GM12878 (cell line): ENCODE measurements around the gene ATP8A1. TPM values are rescaled to one million over a fixed set of nuclear protein-coding genes. Genes with fewer than 3 reads are reported as not detected.

Experiments
- CREM ChIP-seq: IDR thresholded peaks from 2 replicates; pipeline ENCODE4 v1.6.1; 2014; ENCODE audit warnings: antibody characterized with exemption, low read depth
- ETV6 ChIP-seq, 2 experiments: fragments of 450-650 bp in 1 of 2; IDR thresholded peaks in 1 of 2; conservative IDR thresholded peaks in 1 of 2; 2 replicates each; pipeline ENCODE4 v1.6.1; 2014; ENCODE audit warnings: antibody characterized with exemption in 1 of 2, borderline replicate concordance in 1 of 2, low read depth in 1 of 2, mild to moderate bottlenecking in 1 of 2, moderate library complexity in 1 of 2
- FOS ChIP-seq: IDR thresholded peaks from 3 replicates; pipeline ENCODE4 v1.6.1; 2011; ENCODE audit warnings: borderline replicate concordance; ENCODE audit not compliant: insufficient read length; ENCODE audit errors: extremely low read depth
- JUND ChIP-seq: IDR thresholded peaks from 2 replicates; pipeline ENCODE4 v1.6.1; 2012; ENCODE audit warnings: low read depth, mild to moderate bottlenecking, low read length, improper control_type of control experiment, moderate library complexity
- LARP7 ChIP-seq: fragments of 450-650 bp; IDR thresholded peaks from 2 replicates; pipeline ENCODE4 v1.6.1; 2017; ENCODE audit warnings: mild to moderate bottlenecking
- MTA2 ChIP-seq: fragments of 450-650 bp; IDR thresholded peaks from 2 replicates; pipeline ENCODE4 v1.6.1; 2016; ENCODE audit warnings: low read depth, mild to moderate bottlenecking, moderate library complexity
- MYB ChIP-seq: fragments of 150-350 bp; IDR thresholded peaks from 2 replicates; pipeline ENCODE4 v1.6.1; 2014; ENCODE audit warnings: mild to moderate bottlenecking, low read depth, low read length, borderline replicate concordance
- NBN ChIP-seq: fragments of 450-650 bp; IDR thresholded peaks from 2 replicates; pipeline ENCODE4 v1.6.1; 2016
- NFYA ChIP-seq: IDR thresholded peaks from 2 replicates; pipeline ENCODE4 v1.6.1; 2011; ENCODE audit warnings: low read depth, mild to moderate bottlenecking, low read length, improper control_type of control experiment, borderline replicate concordance
- RUNX3 ChIP-seq: IDR thresholded peaks from 2 replicates; pipeline ENCODE4 v1.6.1; 2012; ENCODE audit warnings: low read length, inconsistent platforms
- SMC3 ChIP-seq: IDR thresholded peaks from 2 replicates; pipeline ENCODE4 v1.6.1; 2011; ENCODE audit warnings: low read length, improper control_type of control experiment, borderline replicate concordance
- SPI1 ChIP-seq: IDR thresholded peaks from 2 replicates; pipeline ENCODE4 v1.6.1; 2011; ENCODE audit warnings: low read depth, mild to moderate bottlenecking, low read length, moderate library complexity, borderline replicate concordance; ENCODE audit not compliant: insufficient read depth
- SREBF1 ChIP-seq: IDR thresholded peaks from 2 replicates; pipeline ENCODE4 v1.6.1; 2012; ENCODE audit warnings: mild to moderate bottlenecking, low read length
- TCF3 ChIP-seq: IDR thresholded peaks from 2 replicates; pipeline ENCODE4 v1.6.1; 2012; ENCODE audit warnings: low read depth, mild to moderate bottlenecking, low read length, borderline replicate concordance; ENCODE audit not compliant: insufficient read depth
- ZNF217 ChIP-seq: fragments of 450-650 bp; IDR thresholded peaks from 2 replicates; pipeline ENCODE4 v1.6.1; 2017; ENCODE audit warnings: antibody characterized with exemption, mild to moderate bottlenecking
- polyA plus RNA-seq, 11 experiments: library from polyadenylated mRNA; depleted of rRNA in 4 of 11; unstranded in 6 of 11; stranded (reverse) in 5 of 11; fragments of >200 nt; fragmentation: Nextera tagmentation in 4 of 11; fragmentation: Illumina TruSeq in 1 of 11; extraction: Ambion mirVana in 4 of 11; extraction: Trizol in 1 of 11; gene quantifications; 1 replicate in 1 of 11; 2 replicates in 10 of 11; pipeline versions ENCODE4 v1.2.1 to v1.2.3, GENCODE V29; 2011 to 2016; ENCODE audit warnings: inconsistent platforms in 2 of 11, missing spikeins in 2 of 11, low read depth in 1 of 11
- total RNA-seq, 4 experiments: library from RNA; depleted of rRNA in 3 of 4; stranded (reverse); fragments of >200 nt in 3 of 4; fragmentation: Illumina TruSeq in 1 of 4; extraction: Trizol in 1 of 4; gene quantifications; 2 replicates each; pipeline versions ENCODE4 v1.2.1 to v1.2.3, GENCODE V29; 2013 to 2021
- TF ChIP-seq, protein P1 (sequence below): IDR thresholded peaks from 2 replicates; pipeline ENCODE4 v1.6.1; 2011; ENCODE audit warnings: low read depth, low read length, improper control_type of control experiment, borderline replicate concordance
- TF ChIP-seq, protein P2 (sequence below): IDR thresholded peaks from 2 replicates; pipeline ENCODE4 v1.6.1; 2012; ENCODE audit warnings: low read depth, low read length, improper control_type of control experiment
- TF ChIP-seq, protein P3 (sequence below): IDR thresholded peaks from 2 replicates; pipeline ENCODE4 v1.6.1; 2011; ENCODE audit warnings: borderline replicate concordance, low read depth, mild to moderate bottlenecking, moderate library complexity, mixed read lengths, low read length; ENCODE audit not compliant: insufficient read depth; ENCODE audit errors: extremely low read length
- TF ChIP-seq, protein P4 (sequence below): fragments of 450-650 bp; IDR thresholded peaks from 2 replicates; pipeline ENCODE4 v1.6.1; 2017; ENCODE audit warnings: mild to moderate bottlenecking
- TF ChIP-seq, protein P5 (sequence below): IDR thresholded peaks from 2 replicates; pipeline ENCODE4 v1.6.1; 2012; ENCODE audit warnings: low read length, inconsistent platforms
- TF ChIP-seq, protein P6 (sequence below): fragments of 450-650 bp; IDR thresholded peaks from 2 replicates; pipeline ENCODE4 v1.6.1; 2017; ENCODE audit warnings: low read depth, mild to moderate bottlenecking, moderate library complexity

The ATP8A1 gene
- total and polyA plus RNA-seq, 10 of the 15 experiments (the other 5 are each of a cell fraction or from before 2014, with no cell fraction given) = 9.0 to 116 (median 37.3) TPM

DNA sequence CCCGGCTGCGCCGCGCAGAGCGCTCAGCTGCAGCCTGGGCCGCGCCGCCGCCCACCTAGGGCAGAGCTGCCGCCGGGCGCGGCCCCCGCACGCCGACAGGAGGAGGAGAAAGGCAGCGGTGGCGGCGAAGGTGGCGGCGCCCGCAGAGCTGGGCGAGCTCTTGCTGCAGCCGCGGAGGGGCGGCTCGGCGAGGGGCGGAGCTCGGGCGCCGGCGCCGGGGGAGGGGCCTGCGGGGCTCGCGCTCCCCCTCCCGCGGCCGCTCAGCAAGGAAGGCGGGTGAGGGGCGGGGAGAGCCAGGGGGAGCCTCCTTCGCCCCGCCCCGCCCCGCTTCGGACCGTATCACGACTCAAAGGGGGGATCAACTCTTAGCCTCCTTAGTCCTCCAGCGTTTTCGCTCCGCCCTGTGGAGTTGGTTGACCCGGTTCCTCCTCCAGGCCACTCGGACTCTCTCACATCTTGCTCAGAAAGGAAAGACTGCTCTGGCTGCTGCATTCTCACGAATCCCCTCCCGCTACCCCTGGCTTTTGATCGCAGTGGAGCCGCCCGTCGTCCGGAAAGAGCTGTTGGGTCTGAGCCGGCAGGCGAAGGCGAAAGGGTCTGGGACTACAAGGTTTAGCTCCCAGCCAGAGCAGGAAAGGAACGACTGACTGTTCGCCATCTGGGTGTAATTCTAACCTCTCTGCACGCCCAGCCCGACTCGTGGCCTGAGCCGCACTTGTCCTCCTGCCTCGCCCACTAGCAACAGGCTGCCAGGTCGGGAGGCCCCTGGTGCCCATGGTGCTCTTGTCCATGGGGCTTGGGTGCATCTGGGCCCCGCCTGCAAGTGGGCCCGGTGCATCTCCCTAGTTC is at the start of gene ATP8A1 (continued):
- TF ChIP-seq, protein P1, sequence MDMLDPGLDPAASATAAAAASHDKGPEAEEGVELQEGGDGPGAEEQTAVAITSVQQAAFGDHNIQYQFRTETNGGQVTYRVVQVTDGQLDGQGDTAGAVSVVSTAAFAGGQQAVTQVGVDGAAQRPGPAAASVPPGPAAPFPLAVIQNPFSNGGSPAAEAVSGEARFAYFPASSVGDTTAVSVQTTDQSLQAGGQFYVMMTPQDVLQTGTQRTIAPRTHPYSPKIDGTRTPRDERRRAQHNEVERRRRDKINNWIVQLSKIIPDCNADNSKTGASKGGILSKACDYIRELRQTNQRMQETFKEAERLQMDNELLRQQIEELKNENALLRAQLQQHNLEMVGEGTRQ = no peak
- no peak for TF ChIP-seq ETV6 (conservative IDR thresholded peaks at IDR 0.05 in 1 of 2, IDR thresholded peaks at IDR 0.05 in 1 of 2; ENCODE audit: borderline replicate concordance in 1 of 2, low read depth in 1 of 2)
- peak; percentile 36; the same call in 1 of the 2 replicates for TF ChIP-seq RUNX3
- TF ChIP-seq NBN = peak; percentile 97
- TF ChIP-seq FOS = no peak
- TF ChIP-seq NFYA = no peak
- no peak for TF ChIP-seq CREM
- TF ChIP-seq, protein P2, sequence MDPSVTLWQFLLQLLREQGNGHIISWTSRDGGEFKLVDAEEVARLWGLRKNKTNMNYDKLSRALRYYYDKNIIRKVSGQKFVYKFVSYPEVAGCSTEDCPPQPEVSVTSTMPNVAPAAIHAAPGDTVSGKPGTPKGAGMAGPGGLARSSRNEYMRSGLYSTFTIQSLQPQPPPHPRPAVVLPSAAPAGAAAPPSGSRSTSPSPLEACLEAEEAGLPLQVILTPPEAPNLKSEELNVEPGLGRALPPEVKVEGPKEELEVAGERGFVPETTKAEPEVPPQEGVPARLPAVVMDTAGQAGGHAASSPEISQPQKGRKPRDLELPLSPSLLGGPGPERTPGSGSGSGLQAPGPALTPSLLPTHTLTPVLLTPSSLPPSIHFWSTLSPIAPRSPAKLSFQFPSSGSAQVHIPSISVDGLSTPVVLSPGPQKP = no peak
- no peak for TF ChIP-seq SPI1
- TF ChIP-seq MYB = peak; percentile 12; the same call in 1 of the 2 replicates
- TF ChIP-seq, protein P3, sequence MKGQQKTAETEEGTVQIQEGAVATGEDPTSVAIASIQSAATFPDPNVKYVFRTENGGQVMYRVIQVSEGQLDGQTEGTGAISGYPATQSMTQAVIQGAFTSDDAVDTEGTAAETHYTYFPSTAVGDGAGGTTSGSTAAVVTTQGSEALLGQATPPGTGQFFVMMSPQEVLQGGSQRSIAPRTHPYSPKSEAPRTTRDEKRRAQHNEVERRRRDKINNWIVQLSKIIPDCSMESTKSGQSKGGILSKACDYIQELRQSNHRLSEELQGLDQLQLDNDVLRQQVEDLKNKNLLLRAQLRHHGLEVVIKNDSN = no peak
- TF ChIP-seq, protein P4, sequence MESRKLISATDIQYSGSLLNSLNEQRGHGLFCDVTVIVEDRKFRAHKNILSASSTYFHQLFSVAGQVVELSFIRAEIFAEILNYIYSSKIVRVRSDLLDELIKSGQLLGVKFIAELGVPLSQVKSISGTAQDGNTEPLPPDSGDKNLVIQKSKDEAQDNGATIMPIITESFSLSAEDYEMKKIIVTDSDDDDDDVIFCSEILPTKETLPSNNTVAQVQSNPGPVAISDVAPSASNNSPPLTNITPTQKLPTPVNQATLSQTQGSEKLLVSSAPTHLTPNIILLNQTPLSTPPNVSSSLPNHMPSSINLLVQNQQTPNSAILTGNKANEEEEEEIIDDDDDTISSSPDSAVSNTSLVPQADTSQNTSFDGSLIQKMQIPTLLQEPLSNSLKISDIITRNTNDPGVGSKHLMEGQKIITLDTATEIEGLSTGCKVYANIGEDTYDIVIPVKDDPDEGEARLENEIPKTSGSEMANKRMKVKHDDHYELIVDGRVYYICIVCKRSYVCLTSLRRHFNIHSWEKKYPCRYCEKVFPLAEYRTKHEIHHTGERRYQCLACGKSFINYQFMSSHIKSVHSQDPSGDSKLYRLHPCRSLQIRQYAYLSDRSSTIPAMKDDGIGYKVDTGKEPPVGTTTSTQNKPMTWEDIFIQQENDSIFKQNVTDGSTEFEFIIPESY = no peak
- peak; percentile 57; the same call in 1 of the 2 replicates for TF ChIP-seq MTA2
- TF ChIP-seq, protein P5, sequence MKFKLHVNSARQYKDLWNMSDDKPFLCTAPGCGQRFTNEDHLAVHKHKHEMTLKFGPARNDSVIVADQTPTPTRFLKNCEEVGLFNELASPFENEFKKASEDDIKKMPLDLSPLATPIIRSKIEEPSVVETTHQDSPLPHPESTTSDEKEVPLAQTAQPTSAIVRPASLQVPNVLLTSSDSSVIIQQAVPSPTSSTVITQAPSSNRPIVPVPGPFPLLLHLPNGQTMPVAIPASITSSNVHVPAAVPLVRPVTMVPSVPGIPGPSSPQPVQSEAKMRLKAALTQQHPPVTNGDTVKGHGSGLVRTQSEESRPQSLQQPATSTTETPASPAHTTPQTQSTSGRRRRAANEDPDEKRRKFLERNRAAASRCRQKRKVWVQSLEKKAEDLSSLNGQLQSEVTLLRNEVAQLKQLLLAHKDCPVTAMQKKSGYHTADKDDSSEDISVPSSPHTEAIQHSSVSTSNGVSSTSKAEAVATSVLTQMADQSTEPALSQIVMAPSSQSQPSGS = no peak
- 0 out of 2 replicates have a peak, but pooled peaks have one; percentile 2 for TF ChIP-seq SMC3
- TF ChIP-seq LARP7 = peak; percentile 89
- TF ChIP-seq, protein P6, sequence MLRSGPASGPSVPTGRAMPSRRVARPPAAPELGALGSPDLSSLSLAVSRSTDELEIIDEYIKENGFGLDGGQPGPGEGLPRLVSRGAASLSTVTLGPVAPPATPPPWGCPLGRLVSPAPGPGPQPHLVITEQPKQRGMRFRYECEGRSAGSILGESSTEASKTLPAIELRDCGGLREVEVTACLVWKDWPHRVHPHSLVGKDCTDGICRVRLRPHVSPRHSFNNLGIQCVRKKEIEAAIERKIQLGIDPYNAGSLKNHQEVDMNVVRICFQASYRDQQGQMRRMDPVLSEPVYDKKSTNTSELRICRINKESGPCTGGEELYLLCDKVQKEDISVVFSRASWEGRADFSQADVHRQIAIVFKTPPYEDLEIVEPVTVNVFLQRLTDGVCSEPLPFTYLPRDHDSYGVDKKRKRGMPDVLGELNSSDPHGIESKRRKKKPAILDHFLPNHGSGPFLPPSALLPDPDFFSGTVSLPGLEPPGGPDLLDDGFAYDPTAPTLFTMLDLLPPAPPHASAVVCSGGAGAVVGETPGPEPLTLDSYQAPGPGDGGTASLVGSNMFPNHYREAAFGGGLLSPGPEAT = peak; percentile 99
- no peak; the same call in 1 of the 2 replicates for TF ChIP-seq TCF3
- peak; percentile 99 for TF ChIP-seq SREBF1
- peak; percentile 99 for TF ChIP-seq JUND
- TF ChIP-seq ZNF217 = no peak
